Right ventricle myocardium superior (tissue), 1 donor: ENCODE measurements around the gene REEP1. TPM values are rescaled to one million over a fixed set of nuclear protein-coding genes. Genes with fewer than 3 reads are reported as not detected.
"Not testable (repeated sequence)": the region's sequence is repeated elsewhere in the genome, so short reads cannot be mapped to it uniquely, and the experiment has no call there.

Source experiments
- ATAC-seq: fragments of 200-7000 bp; cut with Tn5 transposase; one replicate; pipeline ENCODE4 v1.9.1; 2020; ENCODE audit warnings: mild to moderate bottlenecking; ENCODE audit not compliant: poor library complexity
- DNase-seq: peaks from one replicate; pipeline ENCODE4 v3.0.0-alpha.2; 2020
- intact Hi-C: fragments of 100-400 bp; cut with DNase I; formaldehyde crosslinking; loops from one replicate; pipeline ENCODE4 v1.11.2; 2022
- total RNA-seq: library from RNA; stranded (reverse); fragmentation: NEBNext Ultra II Directional; extraction: Animal tissue kit (Norgen Biotek cat#: 25700); gene quantifications from one replicate; pipeline ENCODE4 v1.2.1, GENCODE V29; 2021
- donor health status: DM: no; HTN: yes; CAD: no; lungs with severe emphysema.

Gene REEP1
- total RNA-seq, 1 donor from 2014 or later, result 21.5 TPM

GRCh38 chr2:86221066-86221684 is 116.3 kb downstream of the REEP1 start:
- intact Hi-C loops, result loop anchor here (10.0 kb wide), 1 partner anchor 144 kb away; no protein-coding TSS in a partner anchor
- DNase-seq, result no peak
- ATAC-seq, result no peak

GRCh38 chr2:86219896-86220295 is 117.5 kb downstream of the REEP1 start:
- intact Hi-C loops, result loop anchor here (10.0 kb wide), 1 partner anchor 145 kb away; no protein-coding TSS in a partner anchor
- ATAC-seq (no peak), DNase-seq (no peak)

GRCh38 chr2:86218124-86218523 is 119.3 kb downstream of the REEP1 start:
- intact Hi-C loops, result no loop called here
- no peak for DNase-seq
- no peak for ATAC-seq

- intact Hi-C loops, result no loop called here
- no peak for ATAC-seq
- DNase-seq, result no peak
These were observed 120.6 kb downstream of the REEP1 start for GRCh38 chr2:86216575-86217555.

- no peak for ATAC-seq
- intact Hi-C loops, result no loop called here
- DNase-seq, result no peak
These were observed 123.0 kb downstream of the REEP1 start for GRCh38 chr2:86214503-86214832.

GRCh38 chr2:86213699-86214502 is 123.5 kb downstream of the REEP1 start:
- intact Hi-C loops, result no loop called here
- ATAC-seq (no peak), DNase-seq (no peak)

GRCh38 chr2:86213056-86213455 is 124.4 kb downstream of the REEP1 start:
- ATAC-seq, result no peak
- intact Hi-C loops, result no loop called here
- no peak for DNase-seq

GRCh38 chr2:86211796-86212188 is 125.6 kb downstream of the REEP1 start:
- DNase-seq (no peak), ATAC-seq (no peak)
- intact Hi-C loops, result no loop called here

- no peak for ATAC-seq
- intact Hi-C loops, result no loop called here
- no peak for DNase-seq
These were observed 126.2 kb downstream of the REEP1 start for GRCh38 chr2:86211033-86211795.

GRCh38 chr2:86204458-86204857 is 133.0 kb downstream of the REEP1 start:
- ATAC-seq, result no peak
- intact Hi-C loops, result no loop called here
- no peak for DNase-seq

- DNase-seq (no peak), ATAC-seq (no peak)
- intact Hi-C loops, result no loop called here
These were observed 133.8 kb downstream of the REEP1 start for GRCh38 chr2:86203614-86204013.

- ATAC-seq (peak; percentile 36), DNase-seq (no peak)
- intact Hi-C loops, result no loop called here
These were observed 134.7 kb downstream of the REEP1 start for GRCh38 chr2:86202702-86203101.

- DNase-seq, result no peak
- intact Hi-C loops, result no loop called here
- no peak for ATAC-seq
These were observed 135.1 kb downstream of the REEP1 start for GRCh38 chr2:86202336-86202692.

- no peak for ATAC-seq
These were observed 135.6 kb downstream of the REEP1 start for GRCh38 chr2:86201671-86202335.

GRCh38 chr2:86200564-86200963 is 136.9 kb downstream of the REEP1 start:
- DNase-seq, intact Hi-C loops, ATAC-seq: not testable (repeated sequence)

More at GRCh38 chr2:86201671-86202335, 135.6 kb downstream of the REEP1 start:
- intact Hi-C loops, result no loop called here
- DNase-seq, result no peak

- intact Hi-C loops, result no loop called here
- ATAC-seq (no peak), DNase-seq (no peak)
These were observed 137.6 kb downstream of the REEP1 start for GRCh38 chr2:86199834-86200177.

- no peak for ATAC-seq
- no peak for DNase-seq
- intact Hi-C loops, result no loop called here
These were observed 141.5 kb downstream of the REEP1 start for GRCh38 chr2:86195808-86196387.
